Astrocyte of the hippocampus (primary cell): Measurements from ENCODE around the gene TMEM187.
"Not testable (repeated sequence)": the region's sequence is repeated elsewhere in the genome, so short reads cannot be mapped to it uniquely, and the experiment has no call there.

Experiments used
- DNase-seq: peaks from one replicate; pipeline ENCODE4 v3.0.0; 2011; ENCODE audit warnings: low read depth, low spot score

Gene TMEM187

GRCh38 chrX:153971124-153971449 lies 1.5 kb upstream of the TMEM187 start:
- peak; percentile 95 for DNase-seq

- DNase-seq: peak; percentile 95
Observed at GRCh38 chrX:153971450-153972367, 845 bp upstream of the TMEM187 start, which contains the start of gene HCFC1. HCFC1 (minus strand) TSS chrX:153971818; CDS start chrX:153970840, 978 bp downstream.

- DNase-seq: no peak
Observed at GRCh38 chrX:153973127-153974002, 811 bp downstream of the TMEM187 start.

DNA sequence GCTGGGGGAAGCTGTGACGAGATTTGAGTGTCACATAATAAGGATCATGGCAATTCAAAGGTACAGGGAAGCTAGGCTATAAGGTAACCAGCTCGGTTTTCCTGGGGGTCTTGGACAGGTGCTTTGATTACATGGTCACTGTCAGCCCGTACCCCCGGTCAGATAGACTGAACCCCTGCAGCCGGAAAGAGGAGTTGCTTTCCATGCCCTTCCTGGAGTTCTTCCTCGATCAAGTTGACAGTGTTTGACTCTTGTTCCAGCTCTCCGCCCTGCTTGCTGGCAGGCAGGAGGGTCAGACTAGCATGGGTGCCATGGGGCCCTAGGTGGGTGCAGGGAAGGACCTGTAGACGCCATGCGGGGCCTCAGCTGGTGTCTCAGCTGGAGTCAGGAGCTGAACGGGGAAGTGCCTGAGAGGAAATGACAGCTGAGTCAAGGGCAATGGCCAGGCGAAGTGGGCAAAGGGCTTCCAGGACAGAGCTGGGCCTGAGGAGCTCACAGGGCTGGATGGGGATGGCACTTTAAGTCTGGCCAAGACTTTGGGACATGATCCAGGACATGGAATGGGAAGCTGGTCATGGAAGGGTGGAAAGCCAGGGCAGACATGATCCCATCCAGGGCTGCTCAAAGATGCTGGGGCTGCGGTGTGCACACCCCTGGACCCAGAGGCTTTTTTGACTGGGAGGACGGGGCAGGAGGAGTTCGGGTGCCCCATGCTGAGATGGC lies 1.6 kb downstream of the TMEM187 start:
- DNase-seq: no peak

DNA sequence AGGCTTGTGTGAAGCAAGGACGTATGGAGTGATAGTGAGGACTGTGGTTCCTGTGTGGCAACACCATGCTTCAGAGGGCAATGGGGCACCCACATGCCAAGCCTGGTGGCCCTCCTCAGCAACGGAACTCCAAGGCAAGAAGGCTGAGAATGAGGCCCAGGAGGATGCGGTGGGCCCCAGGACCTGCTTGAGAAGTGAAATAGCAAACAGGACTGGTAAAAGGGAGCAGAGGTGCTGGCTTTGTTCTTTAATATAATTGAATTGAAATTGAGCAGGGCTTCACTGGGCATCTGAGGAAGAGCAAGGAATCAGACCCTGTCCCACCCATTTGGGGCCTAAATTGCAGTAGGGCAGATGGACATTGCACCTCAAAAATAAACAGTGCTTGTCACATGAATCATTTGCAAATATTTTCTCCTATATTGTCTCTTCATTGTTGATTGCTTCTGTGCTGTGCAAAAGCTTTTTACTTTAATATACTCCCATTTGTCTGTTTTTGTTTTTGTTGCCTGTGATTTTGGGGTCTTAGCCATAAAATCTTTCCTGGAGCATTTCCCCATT lies 2.3 kb downstream of the TMEM187 start:
- no peak for DNase-seq

- not testable (repeated sequence) for DNase-seq
Observed at GRCh38 chrX:153980394-153980793, 7.8 kb downstream of the TMEM187 start.

- no peak for DNase-seq
Observed at GRCh38 chrX:153981231-153981630, 8.7 kb downstream of the TMEM187 start.

GRCh38 chrX:153981771-153982533 lies 9.4 kb downstream of the TMEM187 start:
- no peak for DNase-seq

- DNase-seq: no peak
Observed at GRCh38 chrX:153983321-153983801, 10.8 kb downstream of the TMEM187 start.

DNA sequence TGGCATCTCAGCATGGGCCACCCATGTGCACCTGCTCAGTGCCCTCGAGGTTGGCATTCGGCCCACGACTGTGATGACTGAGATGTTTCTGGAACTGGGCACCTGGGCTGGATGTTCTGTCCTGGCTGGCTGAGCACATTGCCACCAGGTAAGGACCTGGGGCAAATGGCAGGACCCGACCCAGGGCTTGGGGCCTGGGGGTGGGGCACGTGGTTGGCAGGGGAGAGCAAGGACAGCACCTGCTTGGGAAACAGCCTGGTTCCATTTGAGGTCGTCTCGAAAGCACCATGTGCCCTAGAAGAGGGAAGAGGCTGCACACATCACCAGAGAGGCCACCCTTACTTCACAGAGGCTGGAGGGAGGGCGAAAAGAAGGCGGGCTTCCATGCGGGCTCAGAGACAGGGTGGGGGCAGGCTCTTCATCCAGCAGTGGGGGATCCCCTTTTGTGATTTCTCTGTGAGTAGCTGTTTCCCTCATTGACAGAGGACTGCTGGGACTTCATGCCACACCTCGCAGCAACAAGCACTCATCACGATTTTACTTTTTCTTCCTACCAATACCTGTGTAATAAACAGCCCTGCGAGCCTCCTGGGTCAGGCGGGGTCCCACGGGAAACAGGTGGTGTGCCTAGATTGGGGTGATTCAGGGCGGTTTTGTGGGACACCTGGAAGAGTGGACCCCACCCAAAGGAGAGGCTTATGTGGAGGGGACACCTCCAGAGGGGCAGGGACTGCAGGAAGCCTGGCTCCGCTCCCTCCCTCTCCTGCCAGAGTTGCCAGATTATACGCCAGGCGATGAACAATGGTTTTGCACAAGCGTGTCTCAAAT lies 12.0 kb downstream of the TMEM187 start:
- DNase-seq: no peak

DNA sequence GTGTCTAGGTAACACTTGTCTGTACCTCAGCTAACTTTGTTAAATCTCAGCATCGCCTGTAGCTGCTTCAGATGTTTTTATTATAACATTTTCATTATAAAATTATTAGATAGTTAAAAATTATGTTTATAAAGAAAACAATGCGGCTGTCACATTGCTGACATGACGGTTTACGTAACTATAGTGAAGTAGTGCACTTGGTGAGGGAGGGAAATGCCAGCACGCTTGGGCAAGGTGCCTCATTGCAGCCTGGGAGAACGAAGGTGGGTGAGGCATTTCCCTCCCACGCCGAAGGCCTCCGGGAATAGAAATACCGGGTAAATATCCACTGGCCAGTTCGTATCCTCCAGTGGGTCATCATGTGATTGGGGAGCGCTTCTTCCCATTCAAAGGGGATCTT lies 15.9 kb downstream of the TMEM187 start:
- DNase-seq: no peak

DNA sequence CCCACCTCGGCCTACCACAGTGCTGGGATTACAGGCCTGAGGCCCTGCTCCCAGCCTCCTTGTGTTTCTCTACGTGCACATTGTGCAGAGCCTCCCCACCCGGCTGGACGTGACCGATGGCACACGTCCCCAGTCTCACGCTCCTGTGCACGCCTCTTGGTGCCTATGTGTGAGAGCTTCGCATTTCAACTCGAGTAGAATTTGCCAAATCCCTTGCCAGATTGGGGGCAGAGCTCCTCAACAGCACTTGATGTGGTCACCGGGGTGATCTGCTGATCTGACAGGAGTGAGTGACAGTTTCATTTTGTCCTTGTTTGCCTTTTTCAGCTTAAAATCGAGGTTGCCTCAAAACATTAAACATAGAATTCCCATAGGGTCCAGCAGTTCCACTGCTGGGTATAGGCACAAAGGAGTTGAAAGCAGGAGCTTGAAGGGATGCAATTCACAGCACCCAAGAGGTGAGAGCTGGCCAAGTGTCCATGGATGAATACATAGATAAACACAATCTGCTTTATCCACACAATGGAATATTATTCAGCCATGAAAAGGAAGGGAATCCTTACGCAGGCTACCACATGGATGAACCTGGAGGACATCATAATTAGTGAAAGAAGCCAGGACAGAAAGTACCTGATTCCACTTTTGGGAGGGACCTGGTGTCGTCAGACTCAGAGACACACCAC lies 17.6 kb downstream of the TMEM187 start:
- DNase-seq: no peak

DNA sequence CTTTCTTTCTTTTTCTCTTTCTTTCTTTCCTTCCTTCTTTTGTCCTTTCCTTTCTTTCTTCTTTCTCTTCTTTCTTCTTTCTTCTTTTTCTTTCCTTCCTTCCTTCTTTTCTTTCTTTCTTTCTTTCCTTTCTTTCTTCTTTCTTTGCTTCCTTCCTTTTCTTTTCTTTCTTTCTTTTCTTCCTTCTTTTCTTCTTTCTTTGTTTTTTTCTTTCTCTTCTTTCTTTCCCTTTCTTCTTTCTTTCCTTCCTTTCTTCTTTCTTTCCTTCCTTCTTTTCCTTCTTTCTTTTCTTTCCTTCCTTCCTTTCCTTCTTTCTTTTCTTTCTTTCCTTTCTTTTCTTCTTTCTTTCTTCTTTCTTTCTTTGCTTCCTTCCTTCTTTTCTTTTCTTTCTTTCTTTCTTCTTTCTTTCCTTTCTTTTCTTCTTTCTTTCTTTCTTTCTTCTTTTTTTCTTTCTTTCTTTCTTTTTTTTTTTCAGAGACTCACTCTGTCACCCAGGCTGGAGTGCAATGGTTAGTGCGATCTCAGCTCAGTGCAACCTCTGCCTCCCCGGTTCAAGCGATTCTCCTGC lies 18.5 kb downstream of the TMEM187 start:
- no peak for DNase-seq

DNA sequence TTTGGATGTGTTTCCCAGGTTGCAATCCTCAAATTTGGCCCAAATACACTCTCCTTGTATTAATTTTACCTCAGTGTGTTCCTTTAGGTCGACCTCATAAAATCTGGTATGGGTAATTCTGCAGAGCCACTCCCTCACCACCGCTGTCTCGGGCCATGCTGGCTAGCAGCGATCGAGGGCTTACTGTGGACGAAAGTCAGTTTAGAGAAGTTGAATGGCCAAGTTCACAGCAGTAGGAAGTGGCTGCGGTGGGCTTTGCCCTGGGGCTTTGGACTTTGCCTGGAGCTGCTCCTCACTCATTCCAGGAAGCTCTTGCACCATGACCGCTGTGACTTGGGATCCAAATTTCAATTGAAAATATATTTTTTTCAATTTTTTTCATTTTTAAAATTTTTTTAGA lies 19.6 kb downstream of the TMEM187 start:
- no peak for DNase-seq

DNA sequence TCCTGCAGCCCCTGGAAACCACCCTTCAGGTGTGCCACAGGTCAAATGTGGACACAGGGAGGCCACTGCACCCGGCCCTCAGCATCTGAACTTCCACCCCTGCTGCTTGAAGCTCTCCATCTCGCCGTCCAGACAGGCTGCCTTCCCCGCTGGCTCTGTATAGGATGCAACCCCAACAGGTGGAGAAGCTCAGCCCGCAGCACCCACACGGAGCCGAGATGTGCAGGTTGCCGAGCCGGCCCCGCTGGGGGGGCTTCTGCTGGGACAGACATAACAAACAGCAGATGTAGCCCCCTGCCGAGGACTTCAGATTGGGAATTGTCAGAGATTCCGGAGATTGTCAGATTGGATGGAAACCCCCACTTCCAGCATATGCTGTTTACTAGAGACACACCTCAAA lies 20.5 kb downstream of the TMEM187 start:
- DNase-seq: no peak

DNA sequence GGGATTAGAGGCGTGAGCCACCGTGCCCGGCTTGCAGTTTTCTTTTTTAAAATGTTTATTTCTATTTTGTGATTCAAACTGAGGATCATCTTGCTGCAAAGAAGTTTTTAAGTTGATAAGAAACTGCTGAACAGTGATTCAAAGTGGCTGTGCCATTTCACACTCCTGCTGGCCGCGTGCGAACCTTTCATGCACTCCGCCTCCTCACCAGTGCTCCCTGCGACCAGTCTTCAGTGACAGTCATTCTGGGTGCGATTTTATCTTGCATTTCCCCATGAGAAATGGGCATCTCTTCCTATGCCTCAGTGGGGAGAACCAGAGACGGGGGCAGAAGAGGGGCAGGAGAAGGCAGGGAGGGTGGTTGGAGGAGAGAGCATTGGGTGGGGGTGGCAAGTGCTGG lies 21.4 kb downstream of the TMEM187 start:
- DNase-seq: no peak

DNA sequence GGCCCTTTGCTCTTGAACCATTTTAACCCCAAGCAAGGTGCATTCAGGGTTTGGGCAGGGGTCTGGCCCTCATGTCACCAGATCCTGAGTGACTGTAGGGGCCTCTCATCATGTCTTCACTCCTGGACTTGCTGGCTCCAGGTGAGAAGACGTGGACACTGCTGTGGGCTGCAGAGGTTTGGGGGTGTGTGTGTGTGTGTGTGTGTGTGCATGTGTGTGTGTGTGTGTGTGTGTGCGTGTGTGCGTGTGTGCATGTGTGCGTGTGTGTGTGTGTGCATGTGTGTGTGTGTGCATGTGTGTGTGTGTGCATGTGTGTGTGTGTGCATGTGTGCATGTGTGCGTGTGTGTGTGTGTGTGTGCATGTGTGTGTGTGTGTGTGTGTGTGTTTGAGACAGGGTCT lies 21.8 kb downstream of the TMEM187 start:
- DNase-seq: not testable (repeated sequence)

DNA sequence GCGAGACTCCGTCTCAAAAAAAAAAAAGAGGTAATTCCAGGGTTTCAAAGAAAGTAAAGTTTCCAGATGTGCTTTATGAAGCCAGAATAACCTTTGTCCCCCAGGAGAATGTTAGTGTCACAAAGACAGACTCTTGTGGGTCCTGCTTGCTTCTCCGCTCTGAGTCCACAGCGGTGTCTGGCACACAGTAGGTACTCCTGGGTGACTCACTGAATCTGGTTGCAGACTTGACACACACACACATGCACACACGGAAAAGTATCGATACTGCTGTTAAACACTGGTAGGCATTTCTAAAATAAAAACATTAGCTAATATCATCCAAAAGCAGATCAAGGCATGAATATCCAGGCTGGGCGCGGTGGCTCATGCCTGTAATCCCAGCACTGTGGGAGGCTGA lies 22.9 kb downstream of the TMEM187 start:
- no peak for DNase-seq
